NCI-H1417 (cell line): Measurements from ENCODE around the gene MAFB.
"Not testable (repeated sequence)": the region's sequence is repeated elsewhere in the genome, so short reads cannot be mapped to it uniquely, and the experiment has no call there.

Source experiments
- DNase-seq, 3 experiments: peaks; one replicate each; lab custom pipeline; 2025; lab: John Stamatoyannopoulos, UW

The MAFB gene

GRCh38 chr20:40689100-40689942 is at the start of gene MAFB:
TSS of gene MAFB (minus strand) at chr20:40689236. CDS start at chr20:40688850, 386 bp downstream.
- DNase-seq: peak; percentile 93 to 96 (median 95)

GRCh38 chr20:40736468-40736867 is 47.4 kb upstream of the MAFB start:
- DNase-seq: not testable (repeated sequence)

DNA sequence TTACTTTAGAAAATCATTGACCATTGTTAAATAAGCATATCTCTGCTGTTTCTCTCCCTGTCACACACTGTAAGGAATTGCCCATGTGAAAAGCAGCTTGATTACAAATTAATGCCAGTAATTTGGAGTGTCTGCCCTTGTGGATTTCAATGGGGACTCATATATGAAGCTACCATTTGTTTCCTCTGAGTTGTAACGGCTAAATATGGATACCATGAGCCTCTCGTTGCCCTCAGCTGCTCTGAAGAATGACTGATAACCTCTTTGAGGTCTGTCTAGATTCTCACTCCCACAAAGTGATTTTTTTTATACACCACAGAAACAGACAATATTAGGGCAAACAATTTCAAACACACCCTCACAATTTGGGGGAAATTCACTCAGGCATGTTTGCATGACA is 40.0 kb upstream of the MAFB start:
- DNase-seq: no peak

DNA sequence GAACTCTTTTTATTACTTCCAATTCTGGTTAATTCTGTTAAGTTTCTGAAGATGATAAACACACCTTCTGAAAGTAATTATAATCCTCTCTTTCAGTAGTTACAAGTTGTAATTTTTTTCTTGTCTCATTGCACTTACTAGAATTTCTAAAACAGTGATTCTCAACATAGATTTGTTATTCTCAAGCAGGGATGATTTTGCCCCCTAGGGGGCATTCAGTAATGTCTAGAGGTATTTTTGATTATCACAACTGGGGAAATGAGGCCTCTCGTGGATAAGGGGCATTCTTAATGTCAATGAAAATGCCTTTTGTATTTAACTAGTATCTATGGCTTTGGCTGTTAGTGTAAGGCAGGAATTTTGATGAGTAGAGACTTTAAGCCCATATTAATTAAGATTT is 39.4 kb upstream of the MAFB start:
- DNase-seq: no peak

DNA sequence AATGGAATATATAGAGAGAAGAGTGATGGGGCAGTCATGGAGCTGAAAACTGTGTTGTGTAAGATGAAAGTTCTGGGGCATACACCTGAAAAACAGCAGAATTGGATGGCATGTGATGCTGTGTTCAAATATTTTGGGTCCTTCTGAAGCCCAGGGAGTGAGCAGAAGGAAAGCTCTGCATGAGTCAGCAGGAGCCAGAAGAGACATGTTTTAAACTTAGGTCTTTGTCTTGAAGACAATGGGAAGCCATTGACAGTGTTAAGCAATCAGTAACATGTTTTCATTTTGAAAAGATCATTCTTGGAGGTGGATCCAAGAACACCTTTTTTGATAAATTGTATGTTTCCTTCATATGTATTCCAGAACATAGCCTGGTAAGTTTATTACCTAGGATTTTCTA is 38.9 kb upstream of the MAFB start:
- DNase-seq: no peak

GRCh38 chr20:40726776-40727175 is 37.7 kb upstream of the MAFB start:
- DNase-seq: no peak

GRCh38 chr20:40724566-40724965 is 35.5 kb upstream of the MAFB start:
- DNase-seq: no peak

GRCh38 chr20:40720826-40721225 is 31.8 kb upstream of the MAFB start:
- DNase-seq: no peak

DNA sequence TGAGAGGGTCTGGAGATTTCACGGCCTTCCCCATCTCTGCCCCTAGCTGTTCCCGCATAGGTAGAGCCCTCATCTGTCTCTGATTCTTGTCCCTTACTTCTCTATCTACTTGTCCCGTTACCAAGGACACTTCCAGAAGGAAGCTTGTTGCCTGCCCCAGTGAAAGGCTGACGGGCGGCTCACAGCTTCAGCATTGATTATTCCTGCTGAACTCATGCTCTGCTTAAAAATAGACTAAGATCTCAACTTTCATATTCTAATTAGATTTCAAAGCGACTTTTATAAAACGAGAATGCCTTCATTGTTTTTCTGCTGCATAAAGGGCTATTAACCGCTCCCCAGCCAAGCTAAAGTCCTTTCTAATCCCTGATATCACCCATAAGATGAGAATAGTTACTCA is 31.1 kb upstream of the MAFB start:
- no peak for DNase-seq

DNA sequence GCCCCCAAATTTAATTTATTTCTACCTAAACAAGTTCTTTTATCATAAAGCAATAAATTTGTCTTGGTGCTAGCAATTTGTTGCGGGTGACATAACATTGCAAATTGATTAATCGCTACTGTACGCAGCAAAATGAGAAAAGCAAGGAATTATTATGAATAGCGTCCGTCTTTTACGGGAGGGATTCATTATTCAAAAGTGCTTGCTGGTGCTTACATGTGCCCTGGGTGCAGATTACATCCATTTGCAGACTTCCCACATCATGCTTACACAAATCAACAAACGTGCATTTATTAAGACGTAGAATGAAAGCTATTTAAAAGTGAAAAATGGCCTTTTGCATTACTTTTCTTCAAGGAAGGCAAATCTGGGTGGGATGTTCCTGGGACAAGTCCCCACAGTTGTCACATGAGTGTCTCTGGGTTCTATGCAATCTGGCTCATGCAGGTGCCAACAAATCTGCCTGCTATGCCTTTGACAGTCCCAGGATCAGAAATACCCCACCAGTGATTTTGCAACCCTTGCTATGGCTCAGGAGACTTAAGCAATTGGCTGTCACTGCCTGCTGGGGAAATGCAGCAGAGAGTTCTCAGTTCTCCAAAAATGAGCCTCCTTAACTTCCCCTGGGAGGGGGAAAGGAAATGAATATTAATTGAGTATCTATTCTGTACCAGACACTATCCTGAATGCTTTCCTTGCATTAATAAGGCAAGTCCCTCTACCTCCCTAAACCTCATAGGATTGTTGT is 30.1 kb upstream of the MAFB start:
- DNase-seq: no peak

- no peak for DNase-seq
Measured at GRCh38 chr20:40718214-40718977, 29.4 kb upstream of the MAFB start.

DNA sequence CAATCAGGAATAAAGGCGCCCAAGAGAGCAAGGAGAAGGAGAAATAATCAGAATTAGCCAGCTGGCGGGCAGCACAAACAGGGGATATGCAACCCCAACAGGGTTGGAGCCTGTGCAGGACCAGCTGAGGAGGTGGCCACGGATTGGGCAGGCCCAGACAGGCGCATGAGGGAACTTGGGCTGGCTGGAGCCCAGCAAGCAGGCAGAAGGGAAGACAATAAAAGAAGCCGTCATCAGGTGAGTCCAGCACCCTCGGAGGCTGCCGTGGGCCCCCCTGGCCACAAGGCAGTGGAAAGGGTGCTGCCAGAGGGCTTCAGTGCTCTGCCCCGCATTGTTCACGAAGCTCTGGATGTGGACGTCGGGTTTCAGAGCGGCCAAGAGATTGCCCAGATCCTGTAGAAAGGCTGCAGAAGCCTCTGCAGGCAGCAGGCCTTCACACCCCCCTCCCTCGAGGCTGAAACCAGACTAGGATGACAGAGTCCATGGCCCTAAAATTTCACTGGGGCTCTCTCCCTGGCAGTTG is 28.4 kb upstream of the MAFB start:
- DNase-seq: no peak

- DNase-seq: no peak
Measured at GRCh38 chr20:40715491-40715890, 26.5 kb upstream of the MAFB start.

GRCh38 chr20:40714916-40715315 is 25.9 kb upstream of the MAFB start:
- no peak for DNase-seq

GRCh38 chr20:40714109-40714508 is 25.1 kb upstream of the MAFB start:
- no peak for DNase-seq

- no peak for DNase-seq
Measured at GRCh38 chr20:40713508-40713907, 24.5 kb upstream of the MAFB start.

GRCh38 chr20:40711079-40711478 is 22.0 kb upstream of the MAFB start:
- DNase-seq: peak in 2 of 3 experiments; percentile 33 to 62

- DNase-seq: peak in 2 of 3 experiments; percentile 47 to 70
Measured at GRCh38 chr20:40710603-40711002, 21.6 kb upstream of the MAFB start.

DNA sequence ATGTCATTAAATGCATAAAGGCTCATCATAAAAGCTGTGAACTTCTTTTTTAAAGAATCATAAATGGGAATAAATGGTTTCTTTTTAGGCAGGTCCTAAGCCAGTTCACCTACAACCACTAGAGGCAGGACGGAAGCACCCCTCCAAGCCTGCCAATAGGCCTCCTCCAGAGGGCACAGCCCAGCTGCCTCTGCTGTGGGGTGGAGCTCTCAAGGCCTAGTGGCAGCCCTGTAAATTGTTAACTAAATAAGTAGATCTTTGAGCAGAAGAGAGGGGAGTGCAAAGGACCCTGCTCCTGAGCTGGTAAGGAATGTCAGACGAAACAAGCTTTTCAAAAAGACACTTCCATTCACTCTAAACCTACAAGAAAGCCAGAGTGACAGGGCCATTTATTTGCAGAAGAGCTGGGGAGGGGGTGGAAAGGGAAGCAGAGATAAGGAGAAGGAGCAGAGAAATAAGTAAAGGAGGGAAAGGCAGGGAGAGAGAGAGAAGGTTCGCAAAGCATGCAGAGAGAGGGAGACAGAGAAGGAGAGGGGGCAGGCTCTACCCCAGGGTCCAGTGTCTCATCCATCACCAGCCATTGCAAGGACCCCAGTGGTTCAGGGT is 18.0 kb upstream of the MAFB start:
- peak in 2 of 3 experiments; percentile 38 to 39 for DNase-seq

GRCh38 chr20:40705413-40705812 is 16.4 kb upstream of the MAFB start:
- no peak for DNase-seq

DNA sequence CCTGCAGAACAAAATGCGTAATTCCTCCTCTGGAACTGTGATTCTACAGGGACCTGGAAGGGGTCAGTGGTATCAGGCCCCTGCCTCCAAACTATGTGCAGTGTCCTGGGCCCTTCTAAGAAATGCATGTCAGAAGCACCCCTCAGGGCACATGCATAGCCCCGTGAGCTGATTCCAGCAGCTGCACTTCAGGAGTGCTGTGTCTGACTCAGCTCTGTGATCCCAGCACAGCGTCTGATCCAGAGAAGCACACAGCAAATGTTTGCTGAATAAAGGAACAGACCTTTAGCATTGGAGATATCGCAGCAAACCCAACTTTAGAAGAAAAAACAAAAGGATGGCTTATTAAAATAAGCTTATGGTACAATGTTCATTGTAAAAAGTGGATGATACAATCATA is 15.8 kb upstream of the MAFB start:
- DNase-seq: no peak
